ENCODE results near the gene VPS4B.
A peak's percentile ranks its signal among the peaks of the same experiment; 100 is the strongest.

VPS4B gene

DNA sequence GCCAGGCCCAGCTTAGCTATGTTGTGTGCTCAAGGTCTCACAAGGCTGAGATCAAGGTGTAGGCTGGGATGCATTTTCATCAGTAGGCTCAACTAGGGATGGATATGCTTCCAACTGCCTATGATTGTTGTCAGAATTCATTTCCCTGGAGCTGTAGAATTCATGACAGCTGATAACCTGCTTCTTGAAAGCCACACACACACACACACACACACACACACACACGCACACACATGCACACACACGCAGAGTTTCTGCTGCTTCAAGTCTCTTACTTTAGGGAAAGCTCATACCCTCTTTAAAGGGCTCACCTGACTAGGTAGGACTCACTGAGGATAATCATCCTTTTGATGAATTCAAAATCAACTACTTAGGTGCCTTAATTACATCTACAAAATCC lies 8.2 kb upstream of the VPS4B start:
- H3K36me3 ChIP-seq (ENCODE audit: insufficient read depth, low read length) = no peaks in the 10 kb centered on the region
- H3K9me3 ChIP-seq (replicated peaks; ENCODE audit: low read length) = no peaks in the 10 kb centered on the region
- peaks cover 4% of the 10 kb centered on the region for H3K4me1 ChIP-seq (ENCODE audit: control insufficient read depth, insufficient read depth, low read length)
- H3K9ac ChIP-seq (ENCODE audit: low read depth, low read length) = no peak overlapping the region
- H3K4me2 ChIP-seq (ENCODE audit: low read length) = no peak overlapping the region
- peaks cover 28% of the 10 kb centered on the region for H3K27me3 ChIP-seq (ENCODE audit: control insufficient read depth, insufficient read depth, low read length)
- no peak overlapping the region for H3K4me3 ChIP-seq (ENCODE audit: low read length)

GRCh38 chr18:63427558-63427957 lies 5.3 kb upstream of the VPS4B start:
- H3K9me3 ChIP-seq (replicated peaks; ENCODE audit: low read length) = no peaks in the 10 kb centered on the region
- no peak overlapping the region for H3K4me3 ChIP-seq (ENCODE audit: low read length)
- peaks cover 11% of the 10 kb centered on the region for H3K4me1 ChIP-seq (ENCODE audit: control insufficient read depth, insufficient read depth, low read length)
- no peaks in the 10 kb centered on the region for H3K36me3 ChIP-seq (ENCODE audit: insufficient read depth, low read length)
- H3K4me2 ChIP-seq (ENCODE audit: low read length) = no peak overlapping the region
- no peak overlapping the region for H3K9ac ChIP-seq (ENCODE audit: low read depth, low read length)
- H3K27me3 ChIP-seq (ENCODE audit: control insufficient read depth, insufficient read depth, low read length) = peaks cover 14% of the 10 kb centered on the region

DNA sequence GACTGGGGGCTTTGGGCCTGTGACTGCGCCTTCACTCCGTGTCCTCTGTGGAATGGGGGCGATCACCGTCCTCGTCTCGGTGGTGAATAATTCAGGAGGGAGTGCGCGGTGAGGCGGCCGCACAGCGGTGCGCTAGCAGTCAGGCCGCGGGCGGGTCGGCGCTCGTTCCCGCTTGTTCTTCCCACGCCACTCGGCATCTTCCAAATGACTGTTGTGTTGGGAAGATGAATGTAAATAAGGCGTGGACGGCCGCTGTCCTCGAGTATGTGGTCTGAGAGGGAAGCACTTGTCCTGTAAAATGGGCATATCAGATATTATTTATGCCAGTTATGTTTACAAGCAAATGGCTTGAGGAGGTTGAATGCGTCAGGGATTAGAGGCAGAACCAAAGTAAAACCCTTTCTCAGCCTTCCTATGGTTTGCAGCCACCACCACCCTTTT lies 608 bp upstream of the VPS4B start:
- Histone ChIP-seq H3K9me3 (replicated peaks; ENCODE audit: low read length) (no peaks in the 10 kb centered on the region), H3K4me1 (ENCODE audit: control insufficient read depth, insufficient read depth, low read length) (peaks cover 17% of the 10 kb centered on the region), H3K4me2 (ENCODE audit: low read length) (peak overlapping the region; percentile 93), H3K9ac (ENCODE audit: low read depth, low read length) (peak overlapping the region; percentile 98), H3K36me3 (ENCODE audit: insufficient read depth, low read length) (peaks cover 15% of the 10 kb centered on the region), H3K4me3 (ENCODE audit: low read length) (peak overlapping the region; percentile 96), H3K27me3 (ENCODE audit: control insufficient read depth, insufficient read depth, low read length) (no peaks in the 10 kb centered on the region)

- Histone ChIP-seq H3K9ac (ENCODE audit: low read depth, low read length) (peak overlapping the region; percentile 98), H3K4me1 (ENCODE audit: control insufficient read depth, insufficient read depth, low read length) (peaks cover 14% of the 10 kb centered on the region)
Measured at GRCh38 chr18:63421514-63421913, 762 bp downstream of the VPS4B start.

GRCh38 chr18:63412953-63413352 lies 9.3 kb downstream of the VPS4B start:
- Histone ChIP-seq H3K9me3 (replicated peaks; ENCODE audit: low read length) (no peaks in the 10 kb centered on the region), H3K9ac (ENCODE audit: low read depth, low read length) (no peak overlapping the region), H3K4me3 (ENCODE audit: low read length) (no peak overlapping the region), H3K4me1 (ENCODE audit: control insufficient read depth, insufficient read depth, low read length) (peaks cover 31% of the 10 kb centered on the region), H3K27me3 (ENCODE audit: control insufficient read depth, insufficient read depth, low read length) (no peaks in the 10 kb centered on the region), H3K4me2 (ENCODE audit: low read length) (no peak overlapping the region), H3K36me3 (ENCODE audit: insufficient read depth, low read length) (peaks cover 58% of the 10 kb centered on the region)

More at GRCh38 chr18:63421514-63421913, 762 bp downstream of the VPS4B start:
- no peaks in the 10 kb centered on the region for H3K9me3 ChIP-seq (replicated peaks; ENCODE audit: low read length)
- H3K36me3 ChIP-seq (ENCODE audit: insufficient read depth, low read length) = peaks cover 25% of the 10 kb centered on the region
- peak overlapping the region; percentile 96 for H3K4me3 ChIP-seq (ENCODE audit: low read length)
- peak overlapping the region; percentile 87 for H3K4me2 ChIP-seq (ENCODE audit: low read length)
- H3K27me3 ChIP-seq (ENCODE audit: control insufficient read depth, insufficient read depth, low read length) = no peaks in the 10 kb centered on the region

- Histone ChIP-seq H3K36me3 (ENCODE audit: insufficient read depth, low read length) (peaks cover 63% of the 10 kb centered on the region), H3K9ac (ENCODE audit: low read depth, low read length) (no peak overlapping the region), H3K4me1 (ENCODE audit: control insufficient read depth, insufficient read depth, low read length) (peaks cover 37% of the 10 kb centered on the region), H3K27me3 (ENCODE audit: control insufficient read depth, insufficient read depth, low read length) (no peaks in the 10 kb centered on the region), H3K4me2 (ENCODE audit: low read length) (peak overlapping the region; percentile 43), H3K9me3 (replicated peaks; ENCODE audit: low read length) (no peaks in the 10 kb centered on the region), H3K4me3 (ENCODE audit: low read length) (no peak overlapping the region)
Measured at GRCh38 chr18:63410792-63411191, 11.5 kb downstream of the VPS4B start.

GRCh38 chr18:63409301-63409700 lies 13.0 kb downstream of the VPS4B start:
- Histone ChIP-seq H3K36me3 (ENCODE audit: insufficient read depth, low read length) (peaks cover 59% of the 10 kb centered on the region), H3K9ac (ENCODE audit: low read depth, low read length) (no peak overlapping the region)

DNA sequence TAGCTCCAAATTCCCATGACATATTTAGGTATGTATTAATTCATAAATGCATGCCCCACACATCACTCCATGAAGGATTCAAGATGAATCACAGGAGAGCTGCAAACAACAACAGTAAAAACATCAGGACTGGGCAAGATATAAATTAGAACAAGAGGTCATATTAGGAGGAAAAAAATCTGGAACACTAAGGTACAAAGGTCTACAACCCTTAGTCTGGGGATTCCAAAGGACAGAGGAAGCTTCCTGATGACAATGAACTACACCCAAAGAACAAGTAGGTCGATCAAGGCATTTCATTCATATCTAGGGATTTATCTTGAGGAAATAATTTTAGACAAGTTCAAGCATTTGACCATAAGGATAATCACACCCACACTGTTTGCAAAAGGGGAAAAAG lies 14.5 kb downstream of the VPS4B start:
- peaks cover 40% of the 10 kb centered on the region for H3K4me1 ChIP-seq (ENCODE audit: control insufficient read depth, insufficient read depth, low read length)
- no peak overlapping the region for H3K9ac ChIP-seq (ENCODE audit: low read depth, low read length)
- H3K4me2 ChIP-seq (ENCODE audit: low read length) = no peak overlapping the region
- H3K9me3 ChIP-seq (replicated peaks; ENCODE audit: low read length) = no peaks in the 10 kb centered on the region
- H3K27me3 ChIP-seq (ENCODE audit: control insufficient read depth, insufficient read depth, low read length) = no peaks in the 10 kb centered on the region
- peaks cover 69% of the 10 kb centered on the region for H3K36me3 ChIP-seq (ENCODE audit: insufficient read depth, low read length)
- no peak overlapping the region for H3K4me3 ChIP-seq (ENCODE audit: low read length)

More at GRCh38 chr18:63409301-63409700, 13.0 kb downstream of the VPS4B start:
- no peaks in the 10 kb centered on the region for H3K27me3 ChIP-seq (ENCODE audit: control insufficient read depth, insufficient read depth, low read length)
- H3K4me1 ChIP-seq (ENCODE audit: control insufficient read depth, insufficient read depth, low read length) = peaks cover 37% of the 10 kb centered on the region
- H3K4me2 ChIP-seq (ENCODE audit: low read length) = no peak overlapping the region
- no peak overlapping the region for H3K4me3 ChIP-seq (ENCODE audit: low read length)
- no peaks in the 10 kb centered on the region for H3K9me3 ChIP-seq (replicated peaks; ENCODE audit: low read length)

- Histone ChIP-seq H3K27me3 (ENCODE audit: control insufficient read depth, insufficient read depth, low read length) (no peaks in the 10 kb centered on the region), H3K4me2 (ENCODE audit: low read length) (no peak overlapping the region), H3K4me1 (ENCODE audit: control insufficient read depth, insufficient read depth, low read length) (peaks cover 35% of the 10 kb centered on the region), H3K4me3 (ENCODE audit: low read length) (no peak overlapping the region), H3K9ac (ENCODE audit: low read depth, low read length) (no peak overlapping the region), H3K9me3 (replicated peaks; ENCODE audit: low read length) (no peaks in the 10 kb centered on the region), H3K36me3 (ENCODE audit: insufficient read depth, low read length) (peaks cover 79% of the 10 kb centered on the region)
Measured at GRCh38 chr18:63405986-63406385, 16.3 kb downstream of the VPS4B start.

- Histone ChIP-seq H3K4me2 (ENCODE audit: low read length) (no peak overlapping the region), H3K4me3 (ENCODE audit: low read length) (no peak overlapping the region), H3K9me3 (replicated peaks; ENCODE audit: low read length) (no peaks in the 10 kb centered on the region), H3K4me1 (ENCODE audit: control insufficient read depth, insufficient read depth, low read length) (peaks cover 10% of the 10 kb centered on the region), H3K9ac (ENCODE audit: low read depth, low read length) (no peak overlapping the region), H3K36me3 (ENCODE audit: insufficient read depth, low read length) (peaks cover 80% of the 10 kb centered on the region), H3K27me3 (ENCODE audit: control insufficient read depth, insufficient read depth, low read length) (no peaks in the 10 kb centered on the region)
Measured at GRCh38 chr18:63402246-63403162, 19.8 kb downstream of the VPS4B start.

DNA sequence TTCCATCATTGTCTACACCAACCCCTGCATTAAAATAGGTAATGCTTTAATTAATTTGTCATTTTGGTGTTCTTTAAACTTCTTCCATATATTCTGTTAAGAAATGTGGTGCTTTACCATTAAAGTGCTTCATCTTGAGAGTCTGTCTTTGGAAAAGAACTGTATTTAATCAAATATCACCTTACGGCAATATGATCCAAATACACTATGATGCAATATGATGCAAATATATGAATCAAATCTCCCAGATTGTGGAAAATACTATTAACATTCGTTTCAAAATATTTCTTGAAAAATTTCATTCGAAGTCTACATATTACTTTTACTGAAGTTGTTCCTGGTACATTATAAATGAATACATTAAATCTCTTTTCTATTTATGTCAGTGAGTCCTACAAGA lies 23.0 kb downstream of the VPS4B start:
- no peaks in the 10 kb centered on the region for H3K9me3 ChIP-seq (replicated peaks; ENCODE audit: low read length)
- peaks cover 8% of the 10 kb centered on the region for H3K4me1 ChIP-seq (ENCODE audit: control insufficient read depth, insufficient read depth, low read length)
- H3K27me3 ChIP-seq (ENCODE audit: control insufficient read depth, insufficient read depth, low read length) = no peaks in the 10 kb centered on the region
- no peak overlapping the region for H3K4me2 ChIP-seq (ENCODE audit: low read length)
- no peak overlapping the region for H3K9ac ChIP-seq (ENCODE audit: low read depth, low read length)
- H3K36me3 ChIP-seq (ENCODE audit: insufficient read depth, low read length) = peaks cover 88% of the 10 kb centered on the region
- no peak overlapping the region for H3K4me3 ChIP-seq (ENCODE audit: low read length)

GRCh38 chr18:63397349-63397748 lies 24.9 kb downstream of the VPS4B start:
- H3K36me3 ChIP-seq (ENCODE audit: insufficient read depth, low read length) = peaks cover 82% of the 10 kb centered on the region
- H3K27me3 ChIP-seq (ENCODE audit: control insufficient read depth, insufficient read depth, low read length) = no peaks in the 10 kb centered on the region
- H3K9me3 ChIP-seq (replicated peaks; ENCODE audit: low read length) = no peaks in the 10 kb centered on the region
- H3K4me3 ChIP-seq (ENCODE audit: low read length) = no peak overlapping the region
- H3K4me2 ChIP-seq (ENCODE audit: low read length) = no peak overlapping the region
- H3K9ac ChIP-seq (ENCODE audit: low read depth, low read length) = no peak overlapping the region
- H3K4me1 ChIP-seq (ENCODE audit: control insufficient read depth, insufficient read depth, low read length) = peaks cover 2% of the 10 kb centered on the region
